Measurements from ENCODE around the gene PPARD.

GRCh38 chr6:35294308-35294945, 47.9 kb upstream of the PPARD start:
- TF ChIP-seq POLR2AphosphoS5 (IDR thresholded peaks at IDR 0.05; ENCODE audit: low read depth, low read length), result no peak
- no peak for TF ChIP-seq TAF1 (IDR thresholded peaks at IDR 0.05; ENCODE audit: borderline replicate concordance, insufficient read depth, low read length)
- no peak for TF ChIP-seq REST (IDR thresholded peaks at IDR 0.05; ENCODE audit: insufficient read depth in 1 of 2, low read depth in 2 of 2, low read length in 2 of 2)
- TF ChIP-seq SIN3A (IDR thresholded peaks at IDR 0.05; ENCODE audit: borderline replicate concordance, insufficient read depth, low read length), result no peak

All from PFSK-1 (cell line).